ENCODE results near the gene TMEM9. TPM values are rescaled to one million over a fixed set of nuclear protein-coding genes. Genes with fewer than 3 reads are reported as not detected.

TMEM9 gene
- polyA plus RNA-seq, 4 donors = 144 to 179 (median 151) TPM

DNA sequence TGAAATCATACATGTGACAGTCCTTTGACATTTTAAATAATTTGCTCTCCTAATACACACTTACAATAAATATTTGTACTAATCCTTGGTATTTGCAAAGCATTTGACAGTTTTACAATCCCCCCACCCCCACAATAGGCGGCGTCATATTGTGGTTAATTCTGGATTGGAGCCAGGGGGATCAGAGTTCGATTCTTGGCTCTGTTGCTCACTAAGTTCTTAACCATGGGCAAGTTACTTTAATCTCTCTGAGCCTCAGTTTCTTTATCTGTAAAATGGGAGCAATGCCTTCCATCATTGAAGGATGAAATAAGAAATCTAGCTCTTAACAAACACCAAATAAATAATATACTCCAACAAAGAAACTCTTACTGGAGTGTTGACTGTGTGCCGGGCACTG, 65.9 kb downstream of the TMEM9 start:
- DNase-seq (ENCODE audit: low read depth in 4 of 4, low spot score in 3 of 4) = no peak

DNA sequence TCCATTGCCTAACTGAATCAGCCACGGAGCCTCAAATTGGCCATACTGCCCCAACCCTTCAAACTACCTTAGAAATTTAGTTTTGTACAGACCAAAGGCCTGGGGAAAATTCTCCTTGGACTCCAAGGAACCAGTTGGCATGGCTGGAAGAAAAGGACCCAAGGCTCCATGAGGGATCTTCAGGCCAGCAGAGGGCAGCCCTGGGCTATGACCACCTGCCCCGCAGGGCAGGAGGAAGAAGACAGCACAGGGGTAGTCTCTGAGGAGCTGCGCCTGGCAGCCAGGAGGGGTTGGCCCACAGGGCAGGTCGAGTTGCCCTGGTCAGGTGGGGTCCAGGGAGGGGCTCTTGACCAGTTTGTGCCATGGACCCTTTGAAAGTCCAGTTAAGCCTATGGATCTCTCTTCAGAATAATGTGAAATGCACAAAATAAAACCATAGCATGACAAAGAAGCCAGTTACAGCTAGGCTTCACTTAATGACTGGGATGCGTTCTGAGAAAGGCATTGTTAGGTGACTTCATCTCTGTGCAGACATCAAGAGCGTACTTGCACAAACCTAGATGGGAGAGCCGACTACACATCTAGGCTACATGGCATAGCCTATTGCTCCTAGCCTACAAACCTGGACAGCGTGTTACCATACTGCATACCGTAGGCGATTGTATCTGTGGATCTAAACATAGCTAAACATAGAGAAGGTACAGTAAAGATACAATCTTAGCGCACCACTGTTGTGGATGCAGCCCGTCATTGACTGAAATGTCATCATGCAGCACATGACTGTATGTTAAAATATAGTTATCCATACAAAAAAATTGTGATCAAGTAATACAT, 68.2 kb downstream of the TMEM9 start:
- no peak for DNase-seq (ENCODE audit: low read depth in 4 of 4, low spot score in 3 of 4)

Other genes with a start within 250 kb of the TMEM9 start
- gene KIF21B, start 130.8 kb downstream of the TMEM9 start, polyA plus RNA-seq (ENCODE audit: insufficient read length in 4 of 4) = 1 to 10 TPM; 2.2 to 3.0 (median 2.4) TPM
- gene CACNA1S, start 42.0 kb downstream of the TMEM9 start, polyA plus RNA-seq (ENCODE audit: insufficient read length in 4 of 4) = under 1 TPM; 0.37 to 0.51 (median 0.45) TPM
- under 1 TPM in 2 of 4 donors, not detected in 2; 0.07 to 0.31 TPM for gene ASCL5, start 27.3 kb downstream of the TMEM9 start, polyA plus RNA-seq (ENCODE audit: insufficient read length in 4 of 4)
- gene IGFN1, start 36.4 kb upstream of the TMEM9 start, polyA plus RNA-seq (ENCODE audit: insufficient read length in 4 of 4) = under 1 TPM; 0.31 to 0.87 (median 0.52) TPM
- under 1 TPM; 0.06 to 0.67 (median 0.28) TPM for gene PKP1, start 129.0 kb upstream of the TMEM9 start, polyA plus RNA-seq (ENCODE audit: insufficient read length in 4 of 4)
- 10 to 100 TPM; 58.6 to 74.7 (median 59.0) TPM for gene TNNT2, start 223.2 kb upstream of the TMEM9 start, polyA plus RNA-seq (ENCODE audit: insufficient read length in 4 of 4)
- 10 to 100 TPM; 26.8 to 36.9 (median 31.5) TPM for gene LAD1, start 244.8 kb upstream of the TMEM9 start, polyA plus RNA-seq (ENCODE audit: insufficient read length in 4 of 4)